Renal cortical epithelial cell (primary cell): ENCODE results near the gene FSTL1. TPM values are rescaled to one million over a fixed set of nuclear protein-coding genes. Genes with fewer than 3 reads are reported as not detected.
A peak's percentile ranks its signal among the peaks of the same experiment; 100 is the strongest.

Experiments used
- DNase-seq: peaks from one replicate; pipeline ENCODE4 v3.0.0-alpha.2; 2011; ENCODE audit warnings: low read depth
- total RNA-seq: library from RNA; depleted of rRNA; stranded (reverse); fragments of >200 nt; gene quantifications from 2 replicates; pipeline ENCODE4 v1.2.3, GENCODE V29; 2014

The FSTL1 gene
- total RNA-seq, 1 donor from 2014 or later, result 1,387 TPM

DNA sequence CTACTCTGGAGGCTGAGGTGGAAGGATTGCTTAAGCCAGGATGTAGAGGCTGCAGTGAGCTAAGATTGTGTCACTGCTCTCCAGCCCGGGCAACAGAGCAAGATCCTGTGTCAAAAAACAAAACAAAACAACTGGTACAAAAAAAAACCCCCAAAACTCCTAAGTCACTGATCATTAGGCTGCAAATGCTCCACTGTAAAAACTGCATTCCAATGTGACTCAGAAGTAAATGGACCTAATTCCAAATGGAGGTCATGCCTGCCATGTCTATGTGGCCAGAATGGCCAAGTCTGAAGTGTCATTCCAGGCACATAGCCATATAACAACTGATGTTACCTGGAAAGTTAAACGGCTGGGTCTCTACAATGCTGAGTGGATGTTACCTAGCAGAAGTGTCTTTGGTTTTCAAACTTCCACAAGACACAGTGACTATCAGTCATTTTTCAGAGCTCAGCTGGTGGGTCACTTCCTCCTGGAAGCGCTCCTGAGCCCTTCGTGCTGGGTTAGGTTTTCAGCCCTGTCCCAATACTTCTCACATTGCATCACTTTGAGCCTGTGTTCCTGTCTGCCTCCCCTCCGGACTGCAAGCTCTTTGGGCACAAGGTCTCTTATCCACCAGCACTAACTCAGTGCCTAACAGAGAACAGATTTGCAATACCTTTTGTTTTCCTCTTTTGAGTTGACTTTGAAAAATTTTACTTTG lies 10.6 kb downstream of the FSTL1 start:
- peak; percentile 79 for DNase-seq

DNA sequence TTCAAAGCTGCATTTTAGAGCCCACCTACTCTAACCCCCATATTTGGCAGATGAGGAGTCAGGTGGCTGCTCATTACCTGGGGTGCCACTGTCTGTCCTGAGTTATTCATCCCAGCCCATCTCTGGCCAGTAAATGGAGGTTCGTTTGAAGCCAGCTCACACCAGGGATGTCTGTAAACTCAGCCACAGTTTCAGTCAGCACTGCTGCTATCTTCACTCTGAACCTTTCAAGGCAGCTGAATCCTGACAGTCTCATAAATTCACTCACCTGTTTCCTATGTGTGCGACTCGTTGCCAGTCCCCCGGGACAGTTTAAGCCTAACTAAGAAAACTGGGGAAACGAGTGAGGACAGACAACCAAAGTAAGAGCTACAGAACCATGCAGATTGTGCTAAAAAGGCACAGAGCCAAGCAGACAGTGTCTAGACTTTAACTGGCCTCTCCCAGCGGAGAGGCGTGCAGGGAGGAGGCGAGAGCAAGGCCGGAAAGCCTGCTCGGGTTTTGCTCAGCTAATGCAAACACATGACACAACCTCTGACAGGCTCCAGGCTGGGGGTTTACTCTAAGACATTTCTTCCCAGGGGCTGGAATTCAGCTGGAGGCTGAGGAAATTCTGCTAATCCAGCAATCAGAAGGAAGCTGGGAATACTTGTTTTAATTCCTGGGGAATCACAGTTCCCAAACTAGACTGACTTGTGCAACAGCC lies 12.0 kb downstream of the FSTL1 start:
- DNase-seq, result peak; percentile 68

DNA sequence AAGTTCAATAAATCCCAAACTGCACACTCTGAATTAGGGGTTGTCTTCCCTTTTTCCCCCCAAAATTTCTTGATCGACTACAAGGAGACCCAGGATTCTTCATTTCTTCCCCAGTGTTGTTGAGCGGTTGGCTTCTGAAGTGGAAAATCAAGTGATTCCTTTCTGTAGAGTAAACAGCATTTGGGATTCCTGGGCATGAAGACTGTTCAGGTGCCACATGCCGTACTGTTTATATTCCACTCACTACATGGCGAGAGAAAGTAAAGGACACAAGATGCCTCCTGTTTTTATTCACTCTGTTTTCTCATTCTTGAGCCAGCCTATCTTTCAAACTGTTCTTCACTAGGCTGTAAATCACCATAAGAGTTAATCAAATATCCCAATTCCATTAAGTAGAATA lies 12.6 kb downstream of the FSTL1 start:
- DNase-seq, result no peak

DNA sequence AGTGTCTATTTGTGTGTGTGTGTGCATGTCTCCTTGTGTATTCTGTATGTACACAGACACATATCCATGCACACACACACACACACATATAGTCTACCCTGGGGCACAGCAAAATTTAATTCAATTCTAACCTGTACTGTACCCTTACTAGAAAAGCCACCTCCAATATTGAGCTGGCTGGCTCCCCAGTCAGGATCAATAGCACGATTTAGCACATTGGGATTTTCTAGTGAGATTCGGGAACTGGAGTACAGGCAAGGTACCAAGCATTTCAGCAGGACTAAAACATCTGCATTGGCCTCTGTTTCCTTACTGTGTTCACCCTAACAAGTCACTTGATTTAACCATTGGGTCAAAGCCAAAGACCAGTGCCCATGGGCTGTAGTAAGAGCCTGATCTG lies 13.2 kb downstream of the FSTL1 start:
- DNase-seq, result no peak

DNA sequence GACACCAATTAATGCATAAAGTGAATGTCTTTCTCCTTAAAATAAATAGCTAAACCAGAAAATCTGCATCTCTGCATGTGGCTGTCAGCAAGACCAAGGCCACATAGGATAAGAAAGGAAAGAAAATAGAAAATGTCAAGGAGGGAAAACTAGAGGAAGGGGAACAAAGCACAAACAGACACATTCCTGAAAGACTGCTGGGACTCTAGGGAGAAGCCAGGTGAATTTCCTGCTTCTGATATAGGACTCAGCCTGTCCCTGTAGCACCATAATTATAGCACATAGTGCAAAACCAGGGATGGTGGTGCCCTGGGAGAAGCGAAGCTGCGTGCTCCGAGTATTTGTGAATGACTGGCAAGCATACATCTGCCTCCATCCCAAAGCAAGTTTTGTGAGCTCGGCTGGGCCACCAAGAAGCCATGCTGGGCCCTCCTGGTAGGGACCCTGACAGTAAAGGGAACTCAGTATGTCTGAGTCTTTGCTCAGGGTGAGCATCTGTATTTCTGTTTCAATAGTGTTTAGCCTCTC lies 14.2 kb downstream of the FSTL1 start:
- no peak for DNase-seq

DNA sequence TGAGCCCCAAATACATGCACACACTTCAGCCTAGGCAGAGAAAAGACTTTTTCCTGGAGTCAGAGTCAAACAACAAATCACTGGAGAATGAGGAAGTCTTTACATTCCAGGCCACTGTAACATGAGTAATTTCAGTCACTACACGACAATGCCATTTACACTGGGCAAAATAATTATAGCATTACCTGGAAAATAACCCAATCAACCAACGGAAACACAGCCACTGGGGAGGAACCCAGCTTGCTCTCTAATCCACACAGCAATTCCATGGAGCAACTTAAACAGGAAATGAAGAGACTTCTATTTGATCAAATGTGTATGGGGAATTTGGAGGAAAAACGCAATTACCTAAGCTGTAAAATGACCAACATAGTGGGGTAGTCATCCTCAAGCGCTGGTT lies 15.2 kb downstream of the FSTL1 start:
- peak; percentile 88 for DNase-seq

DNA sequence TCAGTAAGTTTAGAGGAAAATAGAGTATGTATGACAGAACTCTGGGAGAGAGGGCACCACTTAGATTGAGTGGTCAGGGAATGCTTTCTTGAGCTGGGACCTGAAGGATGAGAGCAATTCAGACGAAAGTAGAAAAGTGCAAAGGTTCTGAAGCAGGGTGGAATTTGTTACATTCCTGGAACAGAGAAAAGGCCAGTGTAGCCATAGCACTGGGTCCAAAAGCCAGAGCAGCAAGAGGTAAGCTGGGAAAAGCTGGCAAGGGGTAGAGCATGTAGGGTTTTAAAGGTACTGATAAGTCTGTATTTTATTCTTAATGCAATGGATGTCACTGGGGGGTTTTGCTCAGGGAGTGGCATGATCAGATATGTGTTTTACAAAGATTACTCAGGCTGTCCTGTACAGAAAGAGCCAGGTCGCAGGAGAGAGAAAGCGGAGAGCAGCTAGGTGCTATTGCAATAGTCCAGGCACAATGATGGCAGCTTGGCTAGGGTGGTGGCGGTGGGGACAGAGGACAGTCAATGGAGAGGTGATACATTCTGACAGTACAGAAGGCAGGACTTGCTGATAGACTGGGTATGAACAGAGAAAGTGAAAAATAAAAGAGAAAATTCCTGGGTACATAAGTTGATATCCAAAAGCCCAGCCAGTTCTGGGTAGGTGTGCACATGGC lies 17.0 kb downstream of the FSTL1 start:
- DNase-seq, result no peak

DNA sequence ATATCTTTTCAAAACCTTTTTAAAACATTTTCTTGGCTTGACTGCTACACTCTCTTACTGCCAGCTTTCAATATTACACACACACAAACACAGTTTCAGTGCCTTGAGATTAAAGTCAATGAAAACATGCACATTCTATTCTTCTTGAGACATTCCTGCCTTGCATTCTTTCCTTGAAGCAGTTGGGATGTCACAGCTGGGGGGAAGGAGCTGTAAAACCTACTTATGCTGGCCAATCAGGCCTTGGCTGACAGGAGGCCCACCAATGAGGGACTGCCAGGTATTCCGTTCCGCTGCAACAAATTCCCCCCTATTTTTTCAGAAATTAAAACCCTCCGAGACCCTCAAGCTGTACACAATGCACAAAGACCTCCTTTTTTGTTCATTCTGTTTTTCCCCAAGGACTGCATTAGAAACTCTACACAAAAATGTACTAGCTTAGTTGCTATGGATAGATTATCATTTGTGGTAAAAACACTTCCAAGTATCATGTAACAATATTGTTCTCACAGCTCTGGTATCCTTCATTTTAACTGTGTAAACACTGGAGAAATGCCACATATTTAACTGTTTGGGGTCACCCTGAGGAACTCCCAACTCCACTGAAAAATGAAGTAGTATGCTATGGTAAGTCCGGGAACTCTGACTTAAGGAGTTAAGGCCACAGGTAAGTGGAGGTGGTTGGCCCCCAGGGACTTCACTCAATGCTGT lies 18.5 kb downstream of the FSTL1 start:
- peak; percentile 83 for DNase-seq

DNA sequence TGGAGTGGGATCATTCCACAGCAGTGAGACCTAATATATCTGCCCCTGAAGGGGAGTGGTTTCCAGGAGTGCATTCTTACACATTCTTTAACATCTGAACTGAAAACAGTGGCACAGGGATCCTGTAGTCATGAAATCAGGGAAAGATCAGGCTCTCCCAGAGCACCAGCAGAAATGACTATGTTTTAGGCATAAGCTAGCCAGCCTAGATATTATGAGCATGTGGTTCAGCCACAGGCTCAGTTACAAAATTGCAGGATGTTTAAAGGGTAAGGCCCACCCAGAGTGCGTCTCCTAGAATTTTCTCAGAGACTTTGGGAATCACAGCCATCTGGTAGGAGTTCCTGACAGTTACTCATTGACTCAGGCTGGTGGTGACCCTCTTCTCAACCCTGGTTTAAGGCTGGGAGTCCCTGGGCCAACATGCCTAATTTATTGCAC lies 20.9 kb downstream of the FSTL1 start:
- DNase-seq, result peak; percentile 58

DNA sequence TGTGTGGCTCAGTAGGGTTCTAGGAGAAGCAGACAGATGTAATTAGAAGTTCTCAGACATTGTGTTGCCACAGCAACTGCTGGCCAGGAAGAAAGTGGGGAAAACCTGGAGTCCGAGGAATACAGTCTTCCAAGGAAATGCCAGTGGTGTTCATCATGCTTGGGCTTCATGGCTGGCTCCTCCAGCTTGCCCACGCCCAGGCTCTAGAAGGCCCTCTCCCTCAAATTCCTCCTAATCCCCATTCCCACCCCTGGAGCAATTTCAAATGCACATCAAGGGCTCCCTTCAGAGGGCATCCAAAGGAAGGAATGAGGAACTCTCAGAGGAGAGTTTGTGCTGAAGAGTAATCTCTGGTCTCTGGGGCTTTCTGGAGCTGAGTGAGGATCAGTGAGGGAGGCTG lies 21.9 kb downstream of the FSTL1 start:
- no peak for DNase-seq

DNA sequence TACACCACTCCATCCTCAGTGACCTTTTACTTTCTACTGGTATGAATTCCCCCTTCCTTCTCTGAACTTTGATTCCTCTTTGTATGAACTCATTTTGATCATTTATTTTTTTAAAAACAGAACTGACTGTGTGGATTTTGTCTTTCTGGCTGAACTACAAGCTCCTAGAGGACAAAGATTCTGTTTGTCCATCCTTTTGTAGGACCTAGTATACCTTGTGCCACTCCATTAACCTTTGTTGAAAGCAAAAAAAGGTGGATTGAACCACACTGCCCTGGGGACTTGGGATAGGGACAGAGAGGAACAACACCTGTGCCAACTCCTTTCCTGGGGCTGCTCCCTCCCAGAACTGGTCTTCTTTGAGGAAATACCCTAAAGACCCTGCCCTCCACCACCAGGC lies 23.6 kb downstream of the FSTL1 start:
- no peak for DNase-seq

DNA sequence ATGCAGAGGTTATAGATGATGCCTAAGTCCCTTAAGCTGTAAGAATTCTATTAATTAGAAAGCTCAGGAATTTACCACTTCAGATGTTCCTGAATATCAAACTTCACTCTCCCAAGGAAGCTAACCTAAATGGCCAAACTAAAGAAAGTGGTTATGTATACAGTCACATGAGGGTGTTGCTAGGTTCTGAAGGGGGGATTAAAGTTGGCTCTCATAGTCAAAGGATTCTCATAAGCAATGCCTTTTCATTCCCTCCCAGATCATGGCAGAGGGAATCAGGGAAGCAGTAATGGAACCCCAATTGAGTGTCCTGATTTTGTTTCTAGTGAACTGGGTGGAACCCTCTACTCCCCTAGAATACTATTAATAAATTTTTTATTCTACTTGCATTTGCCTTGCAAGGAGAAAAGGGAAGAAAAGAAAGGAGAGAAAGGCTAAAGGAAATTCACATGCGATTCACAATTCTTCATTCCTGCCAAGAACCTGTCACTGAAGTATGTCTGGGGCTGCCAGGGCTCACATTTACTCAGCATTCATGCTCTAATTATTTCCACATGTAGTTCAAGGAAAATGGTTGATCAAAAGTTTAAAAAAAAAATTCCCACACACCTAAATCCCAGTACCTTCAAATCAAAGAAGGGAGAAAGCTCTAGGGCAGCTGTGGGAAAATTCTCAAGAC lies 25.1 kb downstream of the FSTL1 start:
- peak; percentile 32 for DNase-seq

DNA sequence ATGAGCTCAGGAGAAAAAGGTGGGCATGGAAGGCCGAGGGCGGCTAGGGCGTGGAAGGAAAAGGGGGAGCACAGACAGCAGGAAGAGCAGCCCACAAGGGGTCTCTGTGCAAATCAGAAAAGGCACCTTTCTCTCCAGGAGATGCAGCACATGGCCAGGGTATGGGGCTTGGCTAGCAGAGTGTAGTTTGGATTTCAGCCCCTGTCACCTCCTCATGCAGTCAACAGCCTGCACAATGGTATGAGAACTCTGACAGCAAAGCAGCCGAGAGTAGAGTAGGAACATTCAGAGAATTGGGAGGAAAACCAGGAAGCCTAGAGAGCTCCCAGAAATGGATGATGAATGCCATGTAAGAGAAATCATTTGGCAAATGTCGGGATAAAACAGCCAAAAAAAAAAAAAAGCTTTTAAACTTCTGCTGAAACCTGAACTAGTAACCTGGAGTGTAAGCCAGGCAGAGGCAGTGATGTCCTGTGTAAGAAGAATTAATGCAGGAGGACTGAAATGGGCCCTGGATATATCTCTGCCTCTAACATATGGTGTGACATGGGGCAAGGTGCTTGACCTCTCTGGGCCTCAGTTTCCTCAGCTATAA lies 25.7 kb downstream of the FSTL1 start:
- no peak for DNase-seq

DNA sequence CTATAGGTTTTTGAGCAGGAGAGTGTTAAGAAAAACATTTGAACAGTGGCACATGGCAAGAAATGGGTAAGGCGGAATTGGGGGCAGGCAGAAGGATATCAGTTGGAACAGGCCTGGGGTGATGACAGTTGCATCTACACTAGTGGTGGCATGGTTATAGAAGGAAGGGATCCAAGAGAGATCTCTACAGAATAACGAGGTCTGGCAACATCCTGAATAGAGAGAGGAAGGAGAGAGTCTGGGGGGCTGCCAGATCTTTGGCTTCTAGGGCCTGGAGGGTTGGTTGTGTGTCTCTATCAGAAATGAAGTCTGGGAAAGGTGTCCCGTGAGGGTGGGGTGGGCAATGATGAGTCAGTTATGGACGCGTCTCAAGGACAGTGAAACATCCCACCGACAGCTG lies 26.3 kb downstream of the FSTL1 start:
- no peak for DNase-seq

DNA sequence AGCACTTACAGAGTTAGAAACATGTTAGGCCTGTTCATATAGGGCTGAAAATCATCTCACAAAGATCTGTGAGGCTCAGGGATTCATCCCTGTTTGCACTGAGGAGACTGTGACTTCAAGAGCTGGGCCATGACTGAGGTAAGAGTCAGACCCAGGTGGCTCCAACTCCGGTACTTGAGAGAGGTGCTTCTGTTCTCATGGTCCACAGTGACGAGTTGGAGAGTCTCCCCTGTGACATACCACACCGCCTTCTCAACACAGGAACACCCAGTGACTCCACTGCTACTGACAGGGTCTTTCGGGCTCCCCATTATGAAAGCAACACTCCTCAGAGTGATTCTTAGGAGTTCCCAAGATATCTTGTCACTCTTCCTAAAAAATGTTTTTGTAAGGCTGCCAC lies 27.4 kb downstream of the FSTL1 start:
- no peak for DNase-seq

DNA sequence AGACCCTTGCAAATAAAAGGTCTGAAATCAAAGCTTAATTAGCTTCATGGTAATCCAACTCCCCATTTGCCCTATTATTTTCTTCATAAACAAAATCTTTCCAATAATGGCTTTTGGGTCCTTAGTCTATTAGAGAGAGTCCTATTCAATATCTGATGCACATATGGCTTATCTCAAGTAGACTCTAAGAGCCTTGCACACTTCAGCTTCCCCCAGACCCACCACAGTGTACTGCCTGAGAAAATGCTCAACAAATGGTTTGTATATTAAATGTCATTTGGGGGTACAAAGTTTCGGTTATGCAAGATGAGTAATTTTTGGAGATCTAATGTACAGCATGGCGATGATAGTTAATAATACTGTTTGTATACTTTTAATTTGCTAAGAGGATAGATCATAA lies 28.9 kb downstream of the FSTL1 start:
- no peak for DNase-seq

DNA sequence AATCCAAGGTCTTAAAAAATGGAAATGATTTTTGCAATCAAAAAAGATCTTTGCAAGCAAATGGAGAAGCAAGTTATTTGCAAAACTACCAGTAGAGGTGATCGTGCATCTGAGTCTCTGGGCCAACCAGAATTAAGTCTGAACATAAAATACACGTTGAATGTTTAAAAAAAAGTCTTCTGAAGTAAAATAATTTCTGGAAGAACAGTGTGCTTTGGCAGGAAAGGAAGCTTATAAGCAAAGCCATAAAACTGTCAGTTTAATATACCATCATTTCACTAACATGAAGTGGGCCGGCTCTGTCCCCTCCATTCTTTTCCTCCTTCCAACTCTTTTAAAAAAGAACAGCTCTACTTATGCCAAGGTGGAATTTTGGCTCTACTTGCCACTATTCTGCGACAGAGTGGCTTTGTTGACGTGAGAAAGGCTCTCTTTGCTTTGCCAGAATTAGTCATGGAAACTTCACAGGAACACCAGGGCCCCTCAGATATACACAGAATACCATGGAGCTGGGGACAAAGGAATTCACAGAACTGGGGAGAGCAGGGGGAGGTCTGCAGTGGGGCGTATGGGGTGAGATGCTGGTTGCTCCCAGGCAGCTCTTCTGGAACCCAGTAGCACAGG lies 29.8 kb downstream of the FSTL1 start:
- DNase-seq, result no peak

DNA sequence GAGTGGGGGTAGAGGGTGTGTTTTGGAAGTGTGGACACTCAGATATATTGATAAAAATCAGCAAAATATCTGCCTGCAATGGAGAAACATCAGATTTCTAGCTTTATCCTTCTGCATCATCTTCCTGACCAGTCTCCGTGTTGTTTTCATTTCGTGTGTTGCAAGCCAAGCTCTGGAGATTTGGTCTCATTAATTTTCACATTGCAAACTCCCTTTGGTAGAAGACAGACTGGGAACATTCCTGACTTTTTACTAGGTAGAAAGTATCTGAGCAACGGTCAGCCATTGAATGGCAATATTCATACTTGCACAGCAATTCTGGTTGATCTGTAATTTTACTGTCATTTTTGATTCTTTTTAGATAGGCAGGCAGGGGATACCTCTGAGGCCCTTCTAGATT lies 30.4 kb downstream of the FSTL1 start:
- no peak for DNase-seq

DNA sequence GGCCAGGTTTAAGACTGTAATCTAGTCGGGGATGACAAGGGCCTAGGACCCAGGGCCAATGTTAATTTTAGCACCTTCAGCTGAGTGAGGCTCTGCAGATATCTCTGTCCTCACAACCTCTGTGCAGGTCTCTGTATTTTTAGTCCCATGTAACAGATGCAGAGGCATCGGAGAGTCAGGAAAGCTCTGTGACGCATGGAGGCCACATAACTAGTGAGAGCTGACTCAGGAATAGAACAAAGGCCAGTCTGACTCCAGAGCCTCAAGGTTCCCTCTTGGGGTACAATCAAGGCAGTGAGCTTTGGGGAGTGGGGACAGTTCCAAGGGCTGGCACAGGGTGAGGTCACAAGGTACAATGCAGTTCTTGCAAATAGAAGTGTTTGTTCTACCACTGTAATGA lies 31.0 kb downstream of the FSTL1 start:
- DNase-seq, result no peak

DNA sequence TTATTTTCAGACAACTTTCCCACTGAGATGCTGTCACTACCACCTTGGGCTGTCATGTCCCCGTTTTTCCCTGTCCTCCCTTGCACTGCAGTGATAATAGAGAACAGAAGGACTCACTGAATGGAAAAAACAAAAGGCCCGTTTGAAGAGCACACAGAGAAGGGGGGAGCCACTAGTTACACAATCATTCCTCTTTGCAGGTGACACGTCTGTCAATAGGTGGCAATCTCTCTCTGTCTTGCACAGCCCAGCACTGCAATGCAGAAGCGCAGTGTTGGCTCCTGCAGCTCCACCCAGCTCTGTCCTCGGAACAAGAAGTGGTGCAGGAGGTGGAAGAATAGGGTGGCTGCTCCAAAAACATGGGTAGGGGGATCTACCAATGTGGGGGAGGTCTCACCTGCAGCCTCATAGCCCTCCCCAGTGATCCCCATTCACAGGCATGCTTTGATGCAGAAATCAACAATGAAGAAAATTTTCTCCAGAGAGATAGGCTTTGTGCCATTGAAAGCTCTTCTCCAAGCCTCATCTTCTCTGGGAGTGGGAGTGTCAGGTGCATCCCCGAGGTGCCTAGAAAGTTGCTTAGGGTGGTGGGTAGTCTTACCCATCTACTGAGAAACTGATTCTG lies 31.8 kb downstream of the FSTL1 start:
- DNase-seq, result peak; percentile 76
